Natural killer cell (primary cell): ENCODE results near the gene ASMTL. TPM values are rescaled to one million over a fixed set of nuclear protein-coding genes. Genes with fewer than 3 reads are reported as not detected.
A peak's percentile ranks its signal among the peaks of the same experiment; 100 is the strongest.

Experiments used
- ATAC-seq, 3 donors: fragments of 150-1000 bp in 2 of 3; fragments of 200-7000 bp in 1 of 3; cut with Tn5 transposase; 1 replicate in 1 of 3; 2 replicates in 2 of 3; pipeline ENCODE4 v1.10.0; 2021; ENCODE audit warnings: mild to moderate bottlenecking in 2 of 3, moderate library complexity in 2 of 3
- DNase-seq, 2 donors: peaks; one replicate each; pipeline versions ENCODE4 v3.0.0 to v3.0.0-alpha.2; 2013 to 2021; ENCODE audit warnings: mixed read lengths in 1 of 2
- H3K27ac ChIP-seq: one replicate; pipeline ENCODE4 v1.5.1; 2013; ENCODE audit warnings: mild to moderate bottlenecking, low read length
- H3K27me3 ChIP-seq: one replicate; pipeline ENCODE4 v1.6.1; 2013; ENCODE audit warnings: low read length; ENCODE audit not compliant: control insufficient read depth, insufficient read depth
- H3K36me3 ChIP-seq: one replicate; pipeline ENCODE4 v1.6.1; 2013; ENCODE audit warnings: low read length; ENCODE audit not compliant: control insufficient read depth, insufficient read depth
- H3K4me1 ChIP-seq: one replicate; pipeline ENCODE4 v1.6.1; 2013; ENCODE audit warnings: low read length; ENCODE audit not compliant: control insufficient read depth, insufficient read depth
- H3K4me3 ChIP-seq: one replicate; pipeline ENCODE4 v1.5.1; 2013; ENCODE audit warnings: low read length
- H3K9me3 ChIP-seq: one replicate; pipeline ENCODE4 v1.6.1; 2013; ENCODE audit warnings: low read length; ENCODE audit not compliant: control insufficient read depth, insufficient read depth
- H3K27ac Mint-ChIP-seq, 2 donors: one replicate each; pipeline ENCODE4 v1.8.0; 2022; ENCODE audit warnings: mild to moderate bottlenecking in 2 of 2, mixed read lengths in 2 of 2, moderate library complexity in 1 of 2
- H3K27me3 Mint-ChIP-seq, 2 donors: one replicate each; pipeline ENCODE4 v1.8.0; 2022; ENCODE audit warnings: low read depth in 2 of 2, mixed read lengths in 2 of 2
- H3K36me3 Mint-ChIP-seq: one replicate; pipeline ENCODE4 v1.8.0; 2022; ENCODE audit warnings: mixed read lengths
- H3K4me1 Mint-ChIP-seq, 2 donors: one replicate each; pipeline ENCODE4 v1.8.0; 2022; ENCODE audit warnings: mixed read lengths in 2 of 2
- H3K4me3 Mint-ChIP-seq: one replicate; pipeline ENCODE4 v1.8.0; 2022; ENCODE audit warnings: mild to moderate bottlenecking, moderate library complexity, mixed read lengths
- H3K9me3 Mint-ChIP-seq, 2 donors: one replicate each; pipeline ENCODE4 v1.8.0; 2022; ENCODE audit warnings: mixed read lengths in 2 of 2
- WGBS: methylation state at CpG from one replicate; pipeline ENCODE4 v1.1.7; 2013; ENCODE audit warnings: missing lambda C conversion rate; ENCODE audit not compliant: insufficient coverage; 5-methylcytosine and 5-hydroxymethylcytosine counted together
- intact Hi-C: fragments of 100-400 bp; cut with micrococcal nuclease; formaldehyde crosslinking; loops from one replicate; pipeline ENCODE4 v1.14.2; 2022
- total RNA-seq, 4 donors: library from RNA; stranded (reverse); fragments of 120-200 nt in 1 of 4; gene quantifications; one replicate each; pipeline versions ENCODE4 v1.2.3 to v1.2.4, GENCODE V29; 2013 to 2022
- TF ChIP-seq, protein P1 (sequence below): fragments of 200-600 bp; IDR thresholded peaks from one replicate; pipeline ENCODE4 v1.8.0; 2022; ENCODE audit warnings: antibody characterized with exemption

ASMTL gene
- total RNA-seq, 3 donors from 2014 or later (not counting 1 experiment from before 2014, with no cell fraction given), result 58.5 to 80.3 (median 66.1) TPM

DNA sequence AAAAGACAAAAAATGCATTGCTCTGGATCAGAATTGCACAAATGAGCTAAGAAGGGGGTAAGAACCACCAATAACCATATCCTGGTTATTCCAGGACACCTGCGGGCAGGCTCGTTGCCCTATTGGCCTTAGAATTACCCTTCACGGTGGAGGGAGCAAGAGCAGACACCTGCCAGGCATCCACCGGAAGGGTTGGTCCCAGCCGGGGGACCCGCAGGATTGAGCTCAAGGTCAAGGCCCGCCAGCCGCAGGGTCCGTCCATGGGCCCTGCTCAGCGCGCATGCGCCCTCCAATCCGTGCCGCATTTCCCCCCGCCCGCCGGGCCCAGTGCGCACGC is 61.4 kb downstream of the ASMTL start:
- H3K4me1 Mint-ChIP-seq, result peaks cover 37 to 61% of the 10 kb centered on the region in 2 donors
- TF ChIP-seq, protein P1, sequence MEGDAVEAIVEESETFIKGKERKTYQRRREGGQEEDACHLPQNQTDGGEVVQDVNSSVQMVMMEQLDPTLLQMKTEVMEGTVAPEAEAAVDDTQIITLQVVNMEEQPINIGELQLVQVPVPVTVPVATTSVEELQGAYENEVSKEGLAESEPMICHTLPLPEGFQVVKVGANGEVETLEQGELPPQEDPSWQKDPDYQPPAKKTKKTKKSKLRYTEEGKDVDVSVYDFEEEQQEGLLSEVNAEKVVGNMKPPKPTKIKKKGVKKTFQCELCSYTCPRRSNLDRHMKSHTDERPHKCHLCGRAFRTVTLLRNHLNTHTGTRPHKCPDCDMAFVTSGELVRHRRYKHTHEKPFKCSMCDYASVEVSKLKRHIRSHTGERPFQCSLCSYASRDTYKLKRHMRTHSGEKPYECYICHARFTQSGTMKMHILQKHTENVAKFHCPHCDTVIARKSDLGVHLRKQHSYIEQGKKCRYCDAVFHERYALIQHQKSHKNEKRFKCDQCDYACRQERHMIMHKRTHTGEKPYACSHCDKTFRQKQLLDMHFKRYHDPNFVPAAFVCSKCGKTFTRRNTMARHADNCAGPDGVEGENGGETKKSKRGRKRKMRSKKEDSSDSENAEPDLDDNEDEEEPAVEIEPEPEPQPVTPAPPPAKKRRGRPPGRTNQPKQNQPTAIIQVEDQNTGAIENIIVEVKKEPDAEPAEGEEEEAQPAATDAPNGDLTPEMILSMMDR, result no peak
- WGBS, result under 1% methylated on average over 19 of the region's 19 CpGs
- intact Hi-C loops, result loop anchor here (5.0 kb wide), 2 partner anchors 201 to 266 kb away; partner anchors contain the start of gene AKAP17A
- Histone ChIP-seq H3K36me3 (peaks cover 41% of the 10 kb centered on the region), H3K27me3 (no peaks in the 10 kb centered on the region), H3K4me1 (peaks cover 24% of the 10 kb centered on the region), H3K9me3 (no peaks in the 10 kb centered on the region), H3K4me3 (peak overlapping the region; percentile 99), H3K27ac (peak overlapping the region; percentile 60)
- ATAC-seq (no peak), DNase-seq (peak in 1 of 2 donors; percentile 97)
- no peaks in the 10 kb centered on the region for H3K36me3 Mint-ChIP-seq
- no peaks in the 10 kb centered on the region for H3K9me3 Mint-ChIP-seq
- H3K27ac Mint-ChIP-seq, result peak overlapping the region; percentile 85 to 94
- no peaks in the 10 kb centered on the region for H3K27me3 Mint-ChIP-seq
- H3K4me3 Mint-ChIP-seq, result peak overlapping the region; percentile 92

- 55% methylated on average over 30 of the region's 30 CpGs for WGBS
- H3K27ac ChIP-seq, result peak overlapping the region; percentile 60
- intact Hi-C loops, result loop anchor here (5.0 kb wide), 2 partner anchors 202 to 267 kb away; partner anchors contain the start of gene AKAP17A
Observed at GRCh38 chrX:1390621-1391369, 61.9 kb downstream of the ASMTL start.

DNA sequence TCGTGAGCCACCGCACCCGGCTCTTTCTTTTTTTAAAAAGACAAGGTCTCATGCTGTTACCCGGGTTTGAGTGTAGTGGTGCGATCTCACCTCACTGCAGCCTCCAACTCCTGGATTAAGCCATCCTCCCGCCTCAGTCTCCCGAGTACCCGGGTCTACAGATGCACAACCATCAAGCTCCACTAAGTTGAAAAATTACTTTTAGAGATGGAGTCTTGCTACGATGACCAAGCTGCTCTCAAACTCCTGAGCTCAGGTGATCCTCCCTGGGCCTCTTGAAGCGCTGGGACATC is 62.8 kb downstream of the ASMTL start:
- H3K4me3 Mint-ChIP-seq, result no peak overlapping the region
- Histone ChIP-seq H3K4me3 (no peak overlapping the region), H3K27me3 (no peaks in the 10 kb centered on the region), H3K4me1 (peaks cover 24% of the 10 kb centered on the region), H3K9me3 (no peaks in the 10 kb centered on the region), H3K27ac (no peak overlapping the region), H3K36me3 (peaks cover 53% of the 10 kb centered on the region)
- H3K27ac Mint-ChIP-seq, result no peak overlapping the region
- TF ChIP-seq, protein P1, result no peak
- DNase-seq (no peak), ATAC-seq (no peak)
- intact Hi-C loops, result loop anchor here (5.0 kb wide), 2 partner anchors 202 to 267 kb away; partner anchors contain the start of gene AKAP17A
- H3K9me3 Mint-ChIP-seq, result no peaks in the 10 kb centered on the region
- H3K4me1 Mint-ChIP-seq, result peaks cover 37 to 48% of the 10 kb centered on the region in 2 donors
- 98% methylated on average over 10 of the region's 10 CpGs for WGBS
- no peaks in the 10 kb centered on the region for H3K36me3 Mint-ChIP-seq
- H3K27me3 Mint-ChIP-seq, result no peaks in the 10 kb centered on the region

More at GRCh38 chrX:1390621-1391369, 61.9 kb downstream of the ASMTL start:
- DNase-seq (no peak), ATAC-seq (no peak)
- peak overlapping the region; percentile 99 for H3K4me3 ChIP-seq
- H3K9me3 Mint-ChIP-seq, result no peaks in the 10 kb centered on the region
- H3K27me3 Mint-ChIP-seq, result no peaks in the 10 kb centered on the region
- peaks cover 24% of the 10 kb centered on the region for H3K4me1 ChIP-seq
- no peaks in the 10 kb centered on the region for H3K27me3 ChIP-seq
- H3K4me3 Mint-ChIP-seq, result peak overlapping the region; percentile 92
- TF ChIP-seq, protein P1, result no peak
- peaks cover 46% of the 10 kb centered on the region for H3K36me3 ChIP-seq
- no peaks in the 10 kb centered on the region for H3K36me3 Mint-ChIP-seq
- H3K27ac Mint-ChIP-seq, result peak overlapping the region; percentile 85 to 94
- H3K9me3 ChIP-seq, result no peaks in the 10 kb centered on the region
- peaks cover 37 to 56% of the 10 kb centered on the region in 2 donors for H3K4me1 Mint-ChIP-seq
